Type B pancreatic cell (in vitro differentiated cells): ENCODE data around the gene KCNC1. TPM values are rescaled to one million over a fixed set of nuclear protein-coding genes. Genes with fewer than 3 reads are reported as not detected.

Source experiments
- DNase-seq: peaks from one replicate; pipeline ENCODE4 v3.0.0; 2021; ENCODE audit warnings: mixed read lengths; ENCODE audit not compliant: unreplicated experiment; ENCODE audit errors: extremely low spot score
- H3K27ac Mint-ChIP-seq: 2 replicates; pipeline ENCODE4 v1.8.0; 2021; ENCODE audit warnings: mild to moderate bottlenecking, mixed read lengths
- H3K27me3 Mint-ChIP-seq: 2 replicates; pipeline ENCODE4 v1.8.0; 2021; ENCODE audit warnings: mixed read lengths
- H3K36me3 Mint-ChIP-seq: 2 replicates; pipeline ENCODE4 v1.8.0; 2021; ENCODE audit warnings: mixed read lengths
- H3K4me1 Mint-ChIP-seq: one replicate; pipeline ENCODE4 v1.8.0; 2021; ENCODE audit warnings: mixed read lengths; ENCODE audit not compliant: unreplicated experiment
- H3K4me3 Mint-ChIP-seq: 2 replicates; pipeline ENCODE4 v1.8.0; 2021; ENCODE audit warnings: mild to moderate bottlenecking, mixed read lengths
- H3K9me3 Mint-ChIP-seq: 2 replicates; pipeline ENCODE4 v1.8.0; 2021; ENCODE audit warnings: mixed read lengths
- total RNA-seq: library from RNA; stranded (reverse); gene quantifications from 2 replicates; pipeline ENCODE4 v1.2.1, GENCODE V29; 2021; ENCODE audit warnings: low replicate concordance
- TF ChIP-seq, protein P1 (sequence below): fragments of 200-600 bp; sonication (generic); conservative IDR thresholded peaks from 2 replicates; pipeline ENCODE4 v1.5.0; 2021; ENCODE audit warnings: antibody characterized with exemption, mild to moderate bottlenecking

The KCNC1 gene
- total RNA-seq, 1 donor from 2014 or later = 2.8 TPM

GRCh38 chr11:17692931-17693330 is 41.6 kb upstream of the KCNC1 start:
- no peak for DNase-seq
- Mint-ChIP-seq H3K4me3 (no peak overlapping the region), H3K36me3 (peaks cover 4% of the 10 kb centered on the region), H3K9me3 (no peaks in the 10 kb centered on the region), H3K4me1 (peaks cover 6% of the 10 kb centered on the region), H3K27me3 (peaks cover 65% of the 10 kb centered on the region), H3K27ac (no peak overlapping the region)
- TF ChIP-seq, protein P1, sequence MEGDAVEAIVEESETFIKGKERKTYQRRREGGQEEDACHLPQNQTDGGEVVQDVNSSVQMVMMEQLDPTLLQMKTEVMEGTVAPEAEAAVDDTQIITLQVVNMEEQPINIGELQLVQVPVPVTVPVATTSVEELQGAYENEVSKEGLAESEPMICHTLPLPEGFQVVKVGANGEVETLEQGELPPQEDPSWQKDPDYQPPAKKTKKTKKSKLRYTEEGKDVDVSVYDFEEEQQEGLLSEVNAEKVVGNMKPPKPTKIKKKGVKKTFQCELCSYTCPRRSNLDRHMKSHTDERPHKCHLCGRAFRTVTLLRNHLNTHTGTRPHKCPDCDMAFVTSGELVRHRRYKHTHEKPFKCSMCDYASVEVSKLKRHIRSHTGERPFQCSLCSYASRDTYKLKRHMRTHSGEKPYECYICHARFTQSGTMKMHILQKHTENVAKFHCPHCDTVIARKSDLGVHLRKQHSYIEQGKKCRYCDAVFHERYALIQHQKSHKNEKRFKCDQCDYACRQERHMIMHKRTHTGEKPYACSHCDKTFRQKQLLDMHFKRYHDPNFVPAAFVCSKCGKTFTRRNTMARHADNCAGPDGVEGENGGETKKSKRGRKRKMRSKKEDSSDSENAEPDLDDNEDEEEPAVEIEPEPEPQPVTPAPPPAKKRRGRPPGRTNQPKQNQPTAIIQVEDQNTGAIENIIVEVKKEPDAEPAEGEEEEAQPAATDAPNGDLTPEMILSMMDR = no peak

- TF ChIP-seq, protein P1 = no peak
- Mint-ChIP-seq H3K27me3 (peaks cover 71% of the 10 kb centered on the region), H3K9me3 (no peaks in the 10 kb centered on the region)
These were observed 41.0 kb upstream of the KCNC1 start for GRCh38 chr11:17693531-17693930.

DNA sequence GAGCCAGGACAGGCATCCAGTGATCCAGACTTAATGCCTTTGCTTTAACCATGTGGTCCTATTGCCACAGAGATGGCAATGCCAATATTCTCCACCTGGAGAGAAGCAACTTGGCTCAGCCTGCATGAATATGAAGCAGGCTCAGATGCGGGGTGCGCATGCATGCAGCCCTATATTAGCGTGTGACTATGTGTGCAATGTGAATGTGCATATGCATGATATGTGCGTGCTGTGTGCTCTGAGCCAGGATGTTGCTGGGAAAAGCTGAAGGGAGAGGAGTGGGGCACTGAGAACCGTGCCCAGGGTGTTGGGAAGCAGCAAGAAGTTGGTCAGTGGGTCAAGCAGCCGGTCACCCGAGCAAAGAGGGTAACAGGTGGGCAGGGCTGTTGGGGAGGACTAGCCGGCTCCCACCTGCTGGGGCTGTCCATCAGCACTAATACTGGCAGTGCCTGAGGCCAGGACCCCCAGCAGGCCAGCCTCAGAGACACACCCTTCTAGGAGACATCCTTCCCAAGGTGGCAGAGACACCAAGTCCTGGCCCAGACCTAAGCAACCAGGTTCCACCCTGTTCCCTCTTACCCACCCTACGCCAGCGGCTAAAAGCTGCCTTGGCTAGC is 40.0 kb upstream of the KCNC1 start:
- Mint-ChIP-seq H3K27ac (no peak overlapping the region), H3K4me1 (peaks cover 6% of the 10 kb centered on the region), H3K4me3 (peak overlapping the region; percentile 30), H3K27me3 (peaks cover 77% of the 10 kb centered on the region), H3K36me3 (peaks cover 4% of the 10 kb centered on the region), H3K9me3 (no peaks in the 10 kb centered on the region)
- TF ChIP-seq, protein P1 = no peak
- DNase-seq = no peak

More at GRCh38 chr11:17693531-17693930, 41.0 kb upstream of the KCNC1 start:
- H3K27ac Mint-ChIP-seq = no peak overlapping the region
- peaks cover 4% of the 10 kb centered on the region for H3K36me3 Mint-ChIP-seq
- peaks cover 6% of the 10 kb centered on the region for H3K4me1 Mint-ChIP-seq
- no peak for DNase-seq
- no peak overlapping the region for H3K4me3 Mint-ChIP-seq

GRCh38 chr11:17695454-17696441 is 38.8 kb upstream of the KCNC1 start:
- Mint-ChIP-seq H3K36me3 (peaks cover 4% of the 10 kb centered on the region), H3K9me3 (no peaks in the 10 kb centered on the region), H3K27me3 (peaks cover 80% of the 10 kb centered on the region), H3K4me3 (peak overlapping the region; percentile 67), H3K4me1 (peaks cover 12% of the 10 kb centered on the region), H3K27ac (no peak overlapping the region)
- no peak for DNase-seq
- TF ChIP-seq, protein P1 = no peak

DNA sequence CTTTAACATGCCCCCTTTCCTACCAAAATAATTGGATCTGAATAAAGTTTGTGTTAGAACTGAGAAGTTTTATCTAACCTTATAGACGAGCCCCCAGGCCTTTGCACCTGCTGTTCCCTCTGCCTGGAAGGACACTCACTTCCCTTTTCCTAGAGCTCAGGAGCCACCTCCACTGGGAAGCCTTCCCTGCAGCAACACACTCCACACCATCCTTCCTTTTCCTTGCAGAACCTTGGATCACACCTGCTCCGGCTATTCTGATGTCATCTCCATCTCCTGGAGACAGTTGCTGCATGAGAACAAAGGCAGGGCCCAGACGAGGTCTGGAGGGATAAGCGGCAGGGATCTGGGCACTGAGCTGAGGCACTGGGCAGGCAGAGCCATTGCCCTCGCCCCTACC is 37.8 kb upstream of the KCNC1 start:
- Mint-ChIP-seq H3K27me3 (peaks cover 76% of the 10 kb centered on the region), H3K4me1 (peaks cover 16% of the 10 kb centered on the region), H3K4me3 (no peak overlapping the region), H3K9me3 (no peaks in the 10 kb centered on the region), H3K27ac (no peak overlapping the region), H3K36me3 (peaks cover 4% of the 10 kb centered on the region)
- TF ChIP-seq, protein P1 = no peak
- DNase-seq = no peak
